CD4-positive, alpha-beta T cell treated with Interleukin-17A for 4 hours (primary cell): ENCODE results near the gene ZFPM1.
"Not testable (repeated sequence)": the region's sequence is repeated elsewhere in the genome, so short reads cannot be mapped to it uniquely, and the experiment has no call there.

Experiments used
- DNase-seq: peaks from one replicate; pipeline ENCODE4 v3.0.0-alpha.2; 2020; ENCODE audit warnings: mixed read lengths

ZFPM1 gene

GRCh38 chr16:88453217-88453531 lies at the start of gene ZFPM1:
ZFPM1 (plus strand) TSS chr16:88453280; CDS start chr16:88453639, 359 bp downstream.
- DNase-seq, result no peak

- DNase-seq, result no peak
Measured at GRCh38 chr16:88403794-88404581, 49.1 kb upstream of the ZFPM1 start.

GRCh38 chr16:88404769-88405168 lies 48.3 kb upstream of the ZFPM1 start:
- no peak for DNase-seq

GRCh38 chr16:88405216-88406060 lies 47.6 kb upstream of the ZFPM1 start:
- no peak for DNase-seq

- DNase-seq, result no peak
Measured at GRCh38 chr16:88406096-88407041, 46.7 kb upstream of the ZFPM1 start.

GRCh38 chr16:88407042-88407420 lies 46.0 kb upstream of the ZFPM1 start:
- no peak for DNase-seq

GRCh38 chr16:88407807-88408206 lies 45.3 kb upstream of the ZFPM1 start:
- DNase-seq, result no peak

GRCh38 chr16:88408561-88409142 lies 44.4 kb upstream of the ZFPM1 start:
- DNase-seq, result no peak

- no peak for DNase-seq
Measured at GRCh38 chr16:88409296-88410065, 43.6 kb upstream of the ZFPM1 start.

- not testable (repeated sequence) for DNase-seq
Measured at GRCh38 chr16:88410297-88410968, 42.6 kb upstream of the ZFPM1 start.

GRCh38 chr16:88411951-88412576 lies 41.0 kb upstream of the ZFPM1 start:
- DNase-seq, result no peak

- DNase-seq, result no peak
Measured at GRCh38 chr16:88412766-88413165, 40.3 kb upstream of the ZFPM1 start.

- no peak for DNase-seq
Measured at GRCh38 chr16:88413231-88413630, 39.8 kb upstream of the ZFPM1 start.

- no peak for DNase-seq
Measured at GRCh38 chr16:88413631-88414030, 39.4 kb upstream of the ZFPM1 start.

GRCh38 chr16:88414521-88415380 lies 38.3 kb upstream of the ZFPM1 start:
- no peak for DNase-seq

GRCh38 chr16:88415381-88415705 lies 37.7 kb upstream of the ZFPM1 start:
- no peak for DNase-seq

- no peak for DNase-seq
Measured at GRCh38 chr16:88415713-88416323, 37.3 kb upstream of the ZFPM1 start.

- no peak for DNase-seq
Measured at GRCh38 chr16:88416686-88417085, 36.4 kb upstream of the ZFPM1 start.

GRCh38 chr16:88417684-88418476 lies 35.2 kb upstream of the ZFPM1 start:
- no peak for DNase-seq
